Measurements from ENCODE around the gene TSC22D4. TPM values are rescaled to one million over a fixed set of nuclear protein-coding genes. Genes with fewer than 3 reads are reported as not detected.
A peak's percentile ranks its signal among the peaks of the same experiment; 100 is the strongest.
"Not testable (repeated sequence)": the region's sequence is repeated elsewhere in the genome, so short reads cannot be mapped to it uniquely, and the experiment has no call there.

Gene TSC22D4
- polyA plus RNA-seq, 3 donors from 2014 or later, result 32.4 to 42.2 (median 35.3) TPM

GRCh38 chr7:100509231-100509630 lies 30.2 kb upstream of the TSC22D4 start:
- DNase-seq, result no peak
- H3K4me3 Mint-ChIP-seq, result no peak overlapping the region
- no peaks in the 10 kb centered on the region for H3K36me3 Mint-ChIP-seq
- peaks cover 4 to 12% (median 5%) of the 10 kb centered on the region in 3 donors for H3K27me3 Mint-ChIP-seq (ENCODE audit: low read depth in 3 of 3)
- H3K9me3 Mint-ChIP-seq, result peaks cover 0 to 1% (median 0%) of the 10 kb centered on the region in 6 donors
- no peaks in the 10 kb centered on the region for H3K4me1 Mint-ChIP-seq
- H3K27ac Mint-ChIP-seq, result no peak overlapping the region

DNA sequence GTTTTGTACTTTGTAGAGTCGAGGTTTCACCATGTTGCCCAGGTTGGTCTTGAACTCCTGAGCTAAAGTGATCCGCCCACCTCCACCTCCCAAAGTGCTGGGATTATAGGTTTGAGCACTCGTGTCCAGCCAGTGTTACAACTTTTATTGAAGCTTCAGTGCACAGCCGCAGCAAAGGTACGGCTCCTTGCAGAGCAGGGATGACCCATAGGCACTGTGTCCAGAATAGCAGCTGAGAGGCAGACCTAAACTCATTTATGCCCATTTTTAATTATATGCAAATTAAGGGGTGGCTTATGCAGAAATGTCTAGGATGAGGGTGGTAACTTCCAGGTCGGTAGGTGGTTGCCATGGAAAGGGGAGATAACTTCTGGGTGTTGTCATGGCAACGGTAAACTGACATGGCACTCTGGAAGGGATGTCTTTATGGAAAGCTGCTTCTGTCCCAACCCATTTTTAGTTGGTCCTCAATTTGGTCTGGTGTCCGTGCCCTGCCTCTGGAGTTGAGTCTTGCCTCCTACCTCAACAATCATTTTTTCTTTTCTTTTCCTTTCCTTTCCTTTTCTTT lies 27.4 kb upstream of the TSC22D4 start:
- H3K27me3 Mint-ChIP-seq (ENCODE audit: low read depth in 3 of 3), result peaks cover 0 to 12% (median 4%) of the 10 kb centered on the region in 3 donors
- peaks cover 0 to 1% (median 0%) of the 10 kb centered on the region in 6 donors for H3K9me3 Mint-ChIP-seq
- H3K4me1 Mint-ChIP-seq, result no peaks in the 10 kb centered on the region
- no peaks in the 10 kb centered on the region for H3K36me3 Mint-ChIP-seq
- H3K4me3 Mint-ChIP-seq, result no peak overlapping the region
- H3K27ac Mint-ChIP-seq, result no peak overlapping the region
- DNase-seq, result no peak

- no peak overlapping the region for H3K4me3 Mint-ChIP-seq
- H3K27ac Mint-ChIP-seq, result no peak overlapping the region
- DNase-seq, result no peak
- no peaks in the 10 kb centered on the region for H3K4me1 Mint-ChIP-seq
- H3K27me3 Mint-ChIP-seq (ENCODE audit: low read depth in 3 of 3), result peaks cover 0 to 9% (median 4%) of the 10 kb centered on the region in 3 donors
- H3K36me3 Mint-ChIP-seq, result no peaks in the 10 kb centered on the region
- peaks cover 0 to 1% (median 0%) of the 10 kb centered on the region in 6 donors for H3K9me3 Mint-ChIP-seq
Observed at GRCh38 chr7:100504887-100505611, 26.0 kb upstream of the TSC22D4 start.

- H3K36me3 Mint-ChIP-seq; DNase-seq; H3K9me3 Mint-ChIP-seq; H3K4me1 Mint-ChIP-seq; H3K4me3 Mint-ChIP-seq; H3K27me3 Mint-ChIP-seq (ENCODE audit: low read depth in 3 of 3); H3K27ac Mint-ChIP-seq: not testable (repeated sequence)
Observed at GRCh38 chr7:100504031-100504430, 25.0 kb upstream of the TSC22D4 start.

DNA sequence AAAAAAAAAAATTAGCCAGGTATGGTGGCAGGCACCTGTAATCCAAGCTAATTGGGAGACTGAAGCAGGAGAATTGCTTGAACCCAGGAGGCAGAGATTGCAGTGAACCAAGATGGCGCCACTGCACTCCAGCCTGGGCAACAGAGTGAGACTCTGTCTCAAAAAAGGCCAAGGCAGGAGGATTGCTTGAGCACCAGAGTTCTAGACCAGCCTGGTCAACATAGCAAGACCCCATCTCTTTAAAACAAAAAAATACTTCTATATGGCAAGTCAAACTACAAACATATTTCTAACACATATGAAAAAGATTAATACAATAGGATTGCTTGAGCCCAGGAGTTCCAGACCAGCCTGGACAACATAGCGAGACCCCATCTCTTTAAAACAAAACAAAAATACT lies 21.7 kb upstream of the TSC22D4 start:
- peaks cover 0 to 11% (median 2%) of the 10 kb centered on the region in 3 donors for H3K27me3 Mint-ChIP-seq (ENCODE audit: low read depth in 3 of 3)
- not testable (repeated sequence) for H3K4me1 Mint-ChIP-seq, H3K4me3 Mint-ChIP-seq, DNase-seq, H3K36me3 Mint-ChIP-seq, H3K27ac Mint-ChIP-seq, H3K9me3 Mint-ChIP-seq

DNA sequence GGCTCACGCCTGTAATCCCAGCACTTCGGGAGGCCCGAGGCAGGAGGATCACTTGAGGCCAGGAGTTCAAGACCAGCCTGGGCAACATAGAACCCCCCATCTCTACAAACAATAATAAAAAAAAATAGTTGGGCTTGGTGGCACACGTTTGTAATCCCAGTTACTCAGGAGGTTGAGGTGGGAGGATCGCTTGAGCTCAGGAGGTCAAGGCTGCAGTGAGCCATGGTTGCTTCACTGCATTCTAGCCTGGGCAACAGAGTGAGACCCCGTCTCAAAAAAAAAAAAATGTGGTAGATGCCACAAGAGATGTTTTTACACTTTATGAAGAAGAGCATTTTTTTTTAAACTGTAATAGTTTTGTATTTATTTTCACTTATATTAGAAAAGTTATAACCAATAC lies 17.5 kb upstream of the TSC22D4 start:
- Mint-ChIP-seq H3K27me3 (ENCODE audit: low read depth in 3 of 3) (peaks cover 2 to 17% (median 7%) of the 10 kb centered on the region in 3 donors), H3K9me3 (no peaks in the 10 kb centered on the region), H3K4me1 (peaks cover 6 to 10% of the 10 kb centered on the region in 2 donors), H3K27ac (no peak overlapping the region), H3K4me3 (no peak overlapping the region), H3K36me3 (peaks cover 0 to 3% (median 0%) of the 10 kb centered on the region in 3 donors)
- DNase-seq, result no peak

DNA sequence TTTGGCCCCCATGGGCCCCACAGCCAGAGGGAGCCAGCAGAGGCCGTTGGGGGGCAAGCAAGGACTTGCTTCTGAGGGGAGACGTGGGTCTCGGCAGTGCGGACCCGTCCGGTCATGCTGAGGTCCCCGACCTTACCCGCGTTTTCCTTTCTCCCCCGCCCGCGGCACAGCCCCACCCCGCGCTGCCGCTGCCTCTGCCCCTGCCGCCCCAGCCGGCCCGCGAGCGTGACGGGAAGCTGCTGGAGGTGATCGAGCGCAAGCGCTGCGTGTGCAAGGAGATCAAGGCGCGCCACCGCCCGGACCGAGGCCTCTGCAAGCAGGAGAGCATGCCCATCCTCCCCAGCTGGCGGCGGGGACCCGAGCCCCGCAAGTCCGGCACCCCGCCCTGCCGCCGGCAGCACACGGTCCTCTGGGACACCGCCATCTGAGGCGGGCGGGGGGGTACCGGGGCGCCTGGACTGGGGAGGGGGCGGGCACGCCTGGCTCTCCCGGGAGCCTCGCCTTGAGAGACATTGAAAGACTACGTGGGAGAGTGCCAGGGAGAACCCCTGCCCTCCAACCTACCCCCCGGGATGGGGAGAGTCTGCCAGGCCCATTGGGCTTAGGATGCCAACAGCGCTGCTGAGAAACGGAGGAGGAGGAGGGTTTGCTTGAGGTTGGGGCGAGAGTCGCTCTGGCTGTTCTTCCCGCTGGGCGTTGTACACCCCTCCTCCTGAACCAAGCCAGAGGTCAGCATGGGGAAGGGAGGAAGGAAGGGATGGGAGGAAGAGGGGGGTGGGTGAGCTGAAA lies 14.7 kb upstream of the TSC22D4 start:
- Mint-ChIP-seq H3K4me1 (peaks cover 6 to 10% of the 10 kb centered on the region in 2 donors), H3K4me3 (peak overlapping the region; percentile 52 to 73 (median 66)), H3K36me3 (peaks cover 0 to 3% (median 0%) of the 10 kb centered on the region in 3 donors), H3K9me3 (no peaks in the 10 kb centered on the region), H3K27ac (no peak overlapping the region), H3K27me3 (ENCODE audit: low read depth in 3 of 3) (peaks cover 2 to 19% (median 8%) of the 10 kb centered on the region in 3 donors)
- DNase-seq, result peak; percentile 30 to 38 (median 35)

DNA sequence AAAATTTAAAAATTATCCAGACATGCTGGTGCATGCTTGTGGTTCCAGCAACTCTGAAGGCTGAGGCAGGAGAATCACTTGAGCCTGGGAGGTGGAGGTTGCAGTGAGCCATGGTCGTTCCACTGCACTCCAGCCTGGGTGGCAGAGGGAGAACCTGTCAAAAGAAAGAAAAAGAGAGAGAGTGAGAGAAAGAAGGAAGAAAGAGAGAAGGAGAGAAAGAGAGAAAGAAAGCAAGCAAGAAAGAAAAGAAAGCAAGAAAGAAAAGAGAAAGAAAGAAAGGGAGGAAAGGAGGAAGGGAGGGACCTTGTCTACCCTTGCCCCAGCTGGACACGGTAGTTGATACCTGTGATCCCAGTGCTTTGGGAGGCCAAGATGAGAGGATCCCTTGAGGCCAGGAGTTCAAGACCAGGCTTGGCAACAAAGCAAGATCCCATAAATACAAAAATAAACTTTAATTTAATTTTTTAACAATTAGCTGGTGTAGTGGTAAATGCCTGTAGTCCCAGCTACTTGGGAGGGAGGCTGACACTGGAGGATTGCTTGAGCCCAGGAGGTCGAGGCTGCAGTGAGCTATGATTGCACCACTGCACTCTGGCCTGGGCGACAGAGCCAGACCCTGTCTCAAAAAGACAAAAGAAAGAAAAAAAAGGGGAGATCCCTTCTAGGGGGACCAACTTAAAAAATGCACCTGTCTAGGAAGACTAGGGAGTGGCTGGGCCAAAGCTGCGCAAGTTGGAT lies 13.9 kb upstream of the TSC22D4 start:
- H3K27me3 Mint-ChIP-seq (ENCODE audit: low read depth in 3 of 3), result peaks cover 2 to 16% (median 8%) of the 10 kb centered on the region in 3 donors
- H3K4me1 Mint-ChIP-seq, result peaks cover 6 to 10% of the 10 kb centered on the region in 2 donors
- peaks cover 0 to 3% (median 0%) of the 10 kb centered on the region in 3 donors for H3K36me3 Mint-ChIP-seq
- no peak overlapping the region for H3K27ac Mint-ChIP-seq
- no peak for DNase-seq
- peak overlapping the region; percentile 52 to 73 (median 66) for H3K4me3 Mint-ChIP-seq
- H3K9me3 Mint-ChIP-seq, result no peaks in the 10 kb centered on the region

- no peak for DNase-seq
- Mint-ChIP-seq H3K9me3 (no peaks in the 10 kb centered on the region), H3K4me1 (peaks cover 6 to 10% of the 10 kb centered on the region in 2 donors), H3K27ac (no peak overlapping the region), H3K27me3 (ENCODE audit: low read depth in 3 of 3) (peaks cover 2 to 13% (median 8%) of the 10 kb centered on the region in 3 donors), H3K4me3 (no peak overlapping the region), H3K36me3 (peaks cover 0 to 2% (median 0%) of the 10 kb centered on the region in 3 donors)
Observed at GRCh38 chr7:100491192-100491578, 12.2 kb upstream of the TSC22D4 start.

DNA sequence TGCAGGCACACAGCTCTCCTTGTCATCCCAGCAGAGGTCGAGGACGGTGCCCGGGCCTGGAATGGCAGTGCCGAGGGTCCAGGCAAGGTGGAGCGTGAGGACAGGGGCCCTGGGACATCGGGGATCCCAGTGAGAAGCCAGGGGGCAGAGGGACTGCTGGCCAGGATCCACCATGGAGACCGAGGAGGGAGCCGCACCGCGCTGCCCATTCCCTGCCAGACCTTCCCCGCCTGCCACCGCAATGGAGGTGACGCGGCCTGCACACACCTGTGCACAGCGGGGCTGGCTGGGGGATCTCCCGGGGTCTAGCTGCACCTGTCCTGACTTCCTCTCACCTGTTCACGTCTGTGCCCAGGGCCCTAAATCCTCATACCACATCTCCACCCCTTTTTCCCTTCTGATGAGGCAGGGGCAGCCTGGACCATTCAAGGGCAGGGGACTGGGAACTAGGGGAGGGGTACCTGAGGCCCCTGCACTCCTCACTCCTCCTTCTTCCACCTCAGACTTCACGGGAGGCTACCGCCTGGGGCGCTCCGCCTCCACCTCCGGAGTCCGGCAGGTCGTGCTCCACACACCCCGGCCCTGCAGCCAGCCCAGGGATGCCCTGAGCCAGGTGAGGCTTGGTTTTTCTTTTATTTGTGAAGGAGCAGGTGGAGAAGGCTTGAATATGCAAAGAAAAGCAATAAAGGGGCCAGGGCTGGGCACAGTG lies 11.6 kb upstream of the TSC22D4 start:
- H3K4me3 Mint-ChIP-seq, result no peak overlapping the region
- H3K27ac Mint-ChIP-seq, result no peak overlapping the region
- no peak for DNase-seq
- H3K4me1 Mint-ChIP-seq, result peaks cover 6 to 10% of the 10 kb centered on the region in 2 donors
- H3K9me3 Mint-ChIP-seq, result no peaks in the 10 kb centered on the region
- peaks cover 4 to 8% (median 6%) of the 10 kb centered on the region in 3 donors for H3K27me3 Mint-ChIP-seq (ENCODE audit: low read depth in 3 of 3)
- no peaks in the 10 kb centered on the region for H3K36me3 Mint-ChIP-seq

GRCh38 chr7:100489824-100490223 lies 10.8 kb upstream of the TSC22D4 start:
- no peak overlapping the region for H3K27ac Mint-ChIP-seq
- H3K36me3 Mint-ChIP-seq, result no peaks in the 10 kb centered on the region
- H3K9me3 Mint-ChIP-seq, result no peaks in the 10 kb centered on the region
- no peak overlapping the region for H3K4me3 Mint-ChIP-seq
- peaks cover 6 to 10% of the 10 kb centered on the region in 2 donors for H3K4me1 Mint-ChIP-seq
- peaks cover 3 to 6% (median 4%) of the 10 kb centered on the region in 3 donors for H3K27me3 Mint-ChIP-seq (ENCODE audit: low read depth in 3 of 3)
- no peak for DNase-seq

GRCh38 chr7:100489121-100489520 lies 10.1 kb upstream of the TSC22D4 start:
- H3K36me3 Mint-ChIP-seq, result no peaks in the 10 kb centered on the region
- no peak overlapping the region for H3K27ac Mint-ChIP-seq
- H3K4me1 Mint-ChIP-seq, result peaks cover 6 to 10% of the 10 kb centered on the region in 2 donors
- DNase-seq, result no peak
- H3K4me3 Mint-ChIP-seq, result no peak overlapping the region
- peaks cover 3 to 5% (median 5%) of the 10 kb centered on the region in 3 donors for H3K27me3 Mint-ChIP-seq (ENCODE audit: low read depth in 3 of 3)
- H3K9me3 Mint-ChIP-seq, result no peaks in the 10 kb centered on the region

Measured in immature natural killer cell (primary cell).